GM13977 (cell line): Measurements from ENCODE around the gene LPGAT1.

Source experiments
- DNase-seq: peaks from one replicate; pipeline ENCODE4 v3.0.0; 2012; ENCODE audit warnings: low spot score
- CTCF ChIP-seq: IDR thresholded peaks from 2 replicates; pipeline ENCODE4 v1.5.1; 2012; ENCODE audit warnings: mild to moderate bottlenecking, control low read depth; ENCODE audit not compliant: insufficient read depth; ENCODE audit errors: extremely low read depth, missing control alignments
- in situ Hi-C: fragments of 300-500 bp; cut with MboI; formaldehyde crosslinking; loops from one replicate; pipeline ENCODE4 v1.12.0; 2022; ENCODE audit warnings: low sequenced_read_pairs, low pct_unique_long_range_greater_than_20kb, mixed read lengths, inconsistent platforms; ENCODE audit not compliant: unreplicated experiment

Gene LPGAT1

GRCh38 chr1:211839106-211839505, 8.5 kb upstream of the LPGAT1 start:
- in situ Hi-C loops, result no loop called here
- no peak for TF ChIP-seq CTCF

GRCh38 chr1:211833174-211833820, 2.7 kb upstream of the LPGAT1 start:
- no peak for TF ChIP-seq CTCF
- in situ Hi-C loops, result no loop called here
- DNase-seq, result no peak

More at GRCh38 chr1:211839106-211839505, 8.5 kb upstream of the LPGAT1 start:
- no peak for DNase-seq

- in situ Hi-C loops, result no loop called here
- no peak for DNase-seq
- TF ChIP-seq CTCF, result no peak
These were observed 2.1 kb upstream of the LPGAT1 start for GRCh38 chr1:211832661-211833060.

- TF ChIP-seq CTCF, result no peak
- in situ Hi-C loops, result no loop called here
- DNase-seq, result no peak
These were observed 1.2 kb upstream of the LPGAT1 start for GRCh38 chr1:211831558-211832323.

GRCh38 chr1:211830055-211830327, 572 bp downstream of the LPGAT1 start:
- in situ Hi-C loops, result no loop called here
- DNase-seq, result no peak
- TF ChIP-seq CTCF, result no peak

- in situ Hi-C loops, result no loop called here
- TF ChIP-seq CTCF, result no peak
- DNase-seq, result no peak
These were observed 1.1 kb downstream of the LPGAT1 start for GRCh38 chr1:211829343-211830054.
